Stomach (tissue), 4 donors: ENCODE results near the gene NDUFA6.
"Not testable (repeated sequence)": the region's sequence is repeated elsewhere in the genome, so short reads cannot be mapped to it uniquely, and the experiment has no call there.

Experiments
- CTCF ChIP-seq, 7 experiments: fragments of 450-650 bp in 4 of 7; fragments of 200-600 bp in 3 of 7; sonication (generic) in 3 of 7; IDR thresholded peaks; one replicate each; pipeline ENCODE4 v1.5.1; 2016 to 2019; ENCODE audit warnings: antibody characterized with exemption in 7 of 7, control low read depth in 2 of 7, mild to moderate bottlenecking in 1 of 7
- POLR2A ChIP-seq, 4 donors: fragments of 450-650 bp; IDR thresholded peaks; one replicate each; pipeline ENCODE4 v1.6.1; 2016; ENCODE audit warnings: antibody characterized with exemption in 4 of 4, control low read depth in 2 of 4, mild to moderate bottlenecking in 1 of 4, moderate library complexity in 1 of 4

GRCh38 chr22:42123529-42123928 lies 33.0 kb upstream of the NDUFA6 start:
- TF ChIP-seq CTCF, POLR2A (IDR thresholded peaks at IDR 0.05): not testable (repeated sequence)
